Omental fat pad (tissue), 4 donors: Measurements from ENCODE around the gene VSIR. TPM values are rescaled to one million over a fixed set of nuclear protein-coding genes. Genes with fewer than 3 reads are reported as not detected.

Experiments used
- ATAC-seq: fragments of 150-250 bp; one replicate; pipeline ENCODE4 v1.9.1; 2016; ENCODE audit warnings: mild to moderate bottlenecking, moderate library complexity; ENCODE audit not compliant: low FRiP score
- DNase-seq: peaks from one replicate; pipeline ENCODE4 v3.0.0-alpha.2; 2019; ENCODE audit warnings: low spot score
- CTCF ChIP-seq, 3 donors: fragments of 450-650 bp; IDR thresholded peaks; one replicate each; pipeline ENCODE4 v1.5.1; 2016 to 2017; ENCODE audit warnings: antibody characterized with exemption in 3 of 3, mild to moderate bottlenecking in 3 of 3, moderate library complexity in 2 of 3
- total RNA-seq, 4 donors: library from RNA; depleted of rRNA; stranded (reverse); fragments of >200 nt; gene quantifications; one replicate each; pipeline ENCODE4 v1.1.0, GENCODE V29; 2016

Gene VSIR
- total RNA-seq, 4 donors from 2014 or later: 65.1 to 119 (median 86.3) TPM

DNA sequence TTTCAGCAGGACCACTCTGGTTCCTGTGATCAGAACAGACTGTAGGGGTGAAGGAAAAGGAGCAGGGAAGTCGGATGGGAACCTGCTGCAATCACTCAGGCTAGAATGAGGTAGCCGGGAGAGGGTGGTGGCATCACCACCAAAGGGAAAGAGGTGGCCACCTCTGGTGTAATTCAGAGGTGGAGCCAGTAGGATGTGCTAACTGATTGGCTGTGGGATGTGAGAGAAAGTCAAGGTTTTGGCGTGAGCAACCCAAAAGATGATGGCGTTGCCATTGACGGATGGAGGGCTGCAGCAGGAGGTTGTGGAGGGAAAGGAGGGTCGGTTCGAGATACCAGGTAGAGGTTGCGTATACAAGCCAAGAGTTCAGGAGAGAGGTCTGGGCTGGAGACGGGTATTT is 7.4 kb upstream of the VSIR start:
- DNase-seq (no peak), ATAC-seq (no peak)
- no peak for TF ChIP-seq CTCF (IDR thresholded peaks at IDR 0.05)

DNA sequence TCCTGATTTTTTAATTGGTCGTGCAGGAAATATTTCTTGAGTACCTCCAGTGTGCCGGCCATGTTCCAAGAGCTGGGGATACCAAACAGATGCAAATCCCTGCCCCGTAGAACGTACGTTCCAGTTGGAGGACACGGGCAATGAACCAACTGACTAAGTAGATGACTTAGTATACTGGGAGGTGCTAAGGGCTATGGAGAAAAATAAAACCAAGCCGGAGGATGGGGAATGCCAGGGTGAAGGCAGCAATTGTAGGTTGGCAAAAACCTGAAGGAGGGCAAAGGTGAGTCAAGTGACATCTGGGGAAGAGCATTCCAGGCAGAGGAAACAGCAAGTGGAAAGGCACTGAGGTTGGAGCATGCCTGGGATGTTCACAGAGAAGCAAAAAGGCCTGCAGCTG is 6.8 kb upstream of the VSIR start:
- no peak for TF ChIP-seq CTCF (IDR thresholded peaks at IDR 0.05)
- no peak for ATAC-seq
- DNase-seq: no peak

GRCh38 chr10:71779641-71780040 is 6.3 kb upstream of the VSIR start:
- DNase-seq (no peak), ATAC-seq (no peak)
- TF ChIP-seq CTCF (IDR thresholded peaks at IDR 0.05): no peak

GRCh38 chr10:71778071-71778825 is 4.9 kb upstream of the VSIR start:
- TF ChIP-seq CTCF (IDR thresholded peaks at IDR 0.05): no peak
- no peak for ATAC-seq
- DNase-seq: no peak

- TF ChIP-seq CTCF (IDR thresholded peaks at IDR 0.05): no peak
- DNase-seq: no peak
- ATAC-seq: no peak
These were observed 4.1 kb upstream of the VSIR start for GRCh38 chr10:71777213-71777985.

DNA sequence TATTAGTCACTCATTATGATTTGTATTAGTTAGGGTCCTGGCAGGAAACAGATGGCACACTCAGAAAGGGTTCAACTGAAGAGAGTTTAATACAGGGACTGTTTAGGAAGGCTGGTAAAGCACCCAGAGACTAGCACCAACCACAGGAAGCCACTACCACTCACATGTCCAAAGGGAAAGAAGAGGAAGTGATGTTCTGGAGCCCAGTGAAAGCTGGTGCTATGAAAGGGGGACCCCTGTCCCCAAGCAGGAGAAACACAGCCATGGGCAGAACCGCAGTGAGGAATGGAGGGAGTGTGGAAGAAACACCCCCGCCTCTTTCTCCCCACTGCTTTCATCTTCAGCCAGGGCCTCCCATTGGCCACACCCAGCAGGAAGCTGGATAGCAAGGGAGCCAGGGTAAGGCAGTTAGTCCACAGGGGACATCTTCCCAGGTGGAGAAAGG is 3.2 kb upstream of the VSIR start:
- no peak for ATAC-seq
- no peak for DNase-seq
- no peak for TF ChIP-seq CTCF (IDR thresholded peaks at IDR 0.05)
